ENCODE results near the gene EHHADH.

GRCh38 chr3:185257334-185257733, 3.5 kb upstream of the EHHADH start:
- no peak for TF ChIP-seq CTCF (IDR thresholded peaks at IDR 0.05; ENCODE audit: extremely low read depth in 1 of 2, insufficient read depth in 1 of 2, low read depth in 1 of 2, low read length in 2 of 2)
- no peak for TF ChIP-seq MAX (IDR thresholded peaks at IDR 0.05; ENCODE audit: insufficient read depth, insufficient read length)
- TF ChIP-seq EZH2 (IDR thresholded peaks at IDR 0.05; ENCODE audit: borderline replicate concordance, low read depth, low read length, severe bottlenecking), result no peak
- no peak for TF ChIP-seq POLR2A (IDR thresholded peaks at IDR 0.05; ENCODE audit: low read depth, low read length)
- no peak for TF ChIP-seq POLR2AphosphoS5 (IDR thresholded peaks at IDR 0.05; ENCODE audit: insufficient read depth, low read depth, low read length)

Data from endothelial cell of umbilical vein (primary cell).